ENCODE data around the gene TMEM132D.

Gene TMEM132D

DNA sequence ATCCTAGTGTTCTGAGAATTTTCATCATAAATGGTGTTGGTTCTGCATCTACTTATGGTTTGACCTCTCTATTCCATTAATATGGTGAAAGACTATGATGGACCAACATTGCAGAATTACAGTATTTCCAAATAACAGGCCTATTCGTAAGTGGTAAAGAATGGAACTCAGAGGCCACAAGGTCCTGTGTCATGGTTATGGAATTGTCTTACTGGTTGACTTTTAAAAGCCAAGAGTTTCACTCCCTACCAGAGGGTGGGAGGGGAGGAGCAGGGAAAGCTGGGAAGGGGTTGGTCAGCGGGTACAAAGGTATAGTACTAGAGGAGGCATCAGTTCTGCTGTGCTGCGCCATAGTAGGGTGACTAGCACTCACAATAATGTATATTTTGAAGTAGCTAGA, 153.4 kb downstream of the TMEM132D start:
- WGBS (ENCODE audit: insufficient coverage, insufficient read length): no CpG with 5 or more reads among the region's 3 CpGs
- no peaks in the 10 kb centered on the region for H3K36me3 ChIP-seq (ENCODE audit: control insufficient read depth, insufficient read depth, low read length)
- no peak overlapping the region for H3K27ac ChIP-seq (ENCODE audit: low read length)
- no peak overlapping the region for H3K4me3 ChIP-seq (ENCODE audit: low read length)
- no peaks in the 10 kb centered on the region for H3K27me3 ChIP-seq (ENCODE audit: control insufficient read depth, insufficient read depth, low read length)
- no peak for DNase-seq (ENCODE audit: low read depth, low spot score)
- no peaks in the 10 kb centered on the region for H3K4me1 ChIP-seq (ENCODE audit: control insufficient read depth, insufficient read depth, low read length)
- peaks cover 21% of the 10 kb centered on the region for H3K9me3 ChIP-seq (ENCODE audit: control insufficient read depth, insufficient read depth, low read length)

- no peak overlapping the region for H3K4me3 ChIP-seq (ENCODE audit: low read length)
- no peak overlapping the region for H3K27ac ChIP-seq (ENCODE audit: low read length)
- WGBS (ENCODE audit: insufficient coverage, insufficient read length): no CpG with 5 or more reads among the region's 4 CpGs
- no peaks in the 10 kb centered on the region for H3K27me3 ChIP-seq (ENCODE audit: control insufficient read depth, insufficient read depth, low read length)
- H3K4me1 ChIP-seq (ENCODE audit: control insufficient read depth, insufficient read depth, low read length): no peaks in the 10 kb centered on the region
- DNase-seq (ENCODE audit: low read depth, low spot score): no peak
- H3K36me3 ChIP-seq (ENCODE audit: control insufficient read depth, insufficient read depth, low read length): no peaks in the 10 kb centered on the region
- peaks cover 30% of the 10 kb centered on the region for H3K9me3 ChIP-seq (ENCODE audit: control insufficient read depth, insufficient read depth, low read length)
These were observed 157.5 kb downstream of the TMEM132D start for GRCh38 chr12:129746318-129746717.

DNA sequence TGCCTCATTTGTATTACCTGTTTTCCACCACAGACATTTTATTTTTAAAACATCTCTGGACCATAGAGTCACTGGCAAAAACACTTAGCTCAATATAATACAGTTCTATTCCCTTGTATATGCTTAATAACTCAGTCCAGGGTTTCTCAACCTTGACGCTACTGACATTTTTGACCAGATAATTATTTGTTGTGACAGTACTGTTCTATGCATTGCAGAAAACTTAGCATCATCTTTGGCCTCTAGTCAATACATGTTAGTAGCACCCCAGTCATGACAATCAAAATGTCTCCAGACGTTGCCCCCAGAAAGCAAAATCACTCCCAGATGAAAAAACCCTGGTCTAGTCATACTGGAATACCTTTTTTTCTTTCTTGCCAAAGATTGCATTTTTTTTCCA, 174.7 kb downstream of the TMEM132D start:
- Histone ChIP-seq H3K4me1 (ENCODE audit: control insufficient read depth, insufficient read depth, low read length) (no peaks in the 10 kb centered on the region), H3K9me3 (ENCODE audit: control insufficient read depth, insufficient read depth, low read length) (peaks cover 10% of the 10 kb centered on the region), H3K36me3 (ENCODE audit: control insufficient read depth, insufficient read depth, low read length) (no peaks in the 10 kb centered on the region), H3K4me3 (ENCODE audit: low read length) (no peak overlapping the region), H3K27me3 (ENCODE audit: control insufficient read depth, insufficient read depth, low read length) (no peaks in the 10 kb centered on the region), H3K27ac (ENCODE audit: low read length) (no peak overlapping the region)
- WGBS (ENCODE audit: insufficient coverage, insufficient read length): no CpG with 5 or more reads among the region's 2 CpGs
- no peak for DNase-seq (ENCODE audit: low read depth, low spot score)

DNA sequence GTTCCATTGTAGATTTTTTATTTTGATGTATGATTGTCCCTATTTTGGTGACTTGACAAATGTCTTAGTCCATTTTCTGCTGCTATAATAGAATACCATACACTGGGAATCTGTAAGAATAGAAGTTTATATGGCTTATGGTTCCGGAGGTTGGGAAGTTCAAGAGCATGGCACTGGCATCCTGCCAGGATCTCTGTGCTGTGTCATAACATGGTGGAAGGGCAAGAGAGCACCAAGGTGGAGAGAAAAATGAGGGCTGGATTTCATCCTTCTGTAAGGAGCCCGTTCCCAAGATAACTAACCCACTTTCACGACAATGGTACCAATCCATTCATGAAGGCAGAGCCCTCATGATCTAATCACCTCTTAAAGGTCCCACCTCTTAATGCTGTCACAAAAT, 176.7 kb downstream of the TMEM132D start:
- peaks cover 14% of the 10 kb centered on the region for H3K9me3 ChIP-seq (ENCODE audit: control insufficient read depth, insufficient read depth, low read length)
- H3K4me3 ChIP-seq (ENCODE audit: low read length): no peak overlapping the region
- no peaks in the 10 kb centered on the region for H3K36me3 ChIP-seq (ENCODE audit: control insufficient read depth, insufficient read depth, low read length)
- H3K27me3 ChIP-seq (ENCODE audit: control insufficient read depth, insufficient read depth, low read length): no peaks in the 10 kb centered on the region
- no CpG with 5 or more reads among the region's 3 CpGs for WGBS (ENCODE audit: insufficient coverage, insufficient read length)
- H3K27ac ChIP-seq (ENCODE audit: low read length): no peak overlapping the region
- no peaks in the 10 kb centered on the region for H3K4me1 ChIP-seq (ENCODE audit: control insufficient read depth, insufficient read depth, low read length)
- DNase-seq (ENCODE audit: low read depth, low spot score): no peak

DNA sequence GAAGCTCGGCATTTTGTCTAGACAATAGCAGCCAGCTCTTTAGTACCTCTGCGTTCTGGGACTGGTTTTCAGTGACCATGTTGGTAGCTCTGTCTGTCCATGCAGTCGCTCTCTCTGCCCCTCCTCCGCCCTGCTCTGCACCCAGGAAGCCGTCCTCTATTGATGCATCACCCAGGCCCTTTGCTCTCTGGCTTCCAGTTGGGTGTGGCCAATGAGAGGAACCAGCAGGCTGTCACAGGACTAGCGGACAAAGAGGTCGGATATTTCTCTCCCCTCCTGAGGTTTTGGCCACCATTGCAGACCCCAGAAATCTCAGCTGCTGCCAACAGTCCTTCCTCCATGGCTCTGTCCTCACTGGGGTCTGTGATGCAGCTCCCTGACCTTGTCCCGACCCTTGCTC, 180.6 kb downstream of the TMEM132D start:
- WGBS (ENCODE audit: insufficient coverage, insufficient read length): no CpG with 5 or more reads among the region's 8 CpGs
- no peaks in the 10 kb centered on the region for H3K4me1 ChIP-seq (ENCODE audit: control insufficient read depth, insufficient read depth, low read length)
- no peak for DNase-seq (ENCODE audit: low read depth, low spot score)
- no peak overlapping the region for H3K4me3 ChIP-seq (ENCODE audit: low read length)
- H3K36me3 ChIP-seq (ENCODE audit: control insufficient read depth, insufficient read depth, low read length): no peaks in the 10 kb centered on the region
- peaks cover 18% of the 10 kb centered on the region for H3K9me3 ChIP-seq (ENCODE audit: control insufficient read depth, insufficient read depth, low read length)
- H3K27ac ChIP-seq (ENCODE audit: low read length): no peak overlapping the region
- no peaks in the 10 kb centered on the region for H3K27me3 ChIP-seq (ENCODE audit: control insufficient read depth, insufficient read depth, low read length)

DNA sequence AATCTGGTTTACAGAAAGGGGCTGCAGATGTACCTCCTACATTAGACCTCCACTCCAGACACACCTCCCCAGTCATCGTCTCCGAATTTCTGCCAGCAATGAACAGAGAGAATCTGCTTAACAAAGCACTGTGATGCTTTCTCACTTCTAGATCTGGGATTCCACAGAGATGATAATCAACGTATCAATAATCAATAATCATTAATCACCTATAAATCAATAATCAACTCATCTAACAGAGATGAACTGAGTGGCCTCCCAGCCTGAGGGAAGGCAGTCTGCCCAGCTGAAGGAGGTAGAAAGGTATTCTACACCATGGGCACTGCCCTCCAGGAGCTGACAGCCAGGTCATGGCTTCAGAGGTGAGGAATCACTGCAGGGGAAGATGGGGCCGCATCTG, 183.2 kb downstream of the TMEM132D start:
- no CpG with 5 or more reads among the region's 4 CpGs for WGBS (ENCODE audit: insufficient coverage, insufficient read length)
- DNase-seq (ENCODE audit: low read depth, low spot score): no peak
- Histone ChIP-seq H3K4me1 (ENCODE audit: control insufficient read depth, insufficient read depth, low read length) (no peaks in the 10 kb centered on the region), H3K36me3 (ENCODE audit: control insufficient read depth, insufficient read depth, low read length) (no peaks in the 10 kb centered on the region), H3K27me3 (ENCODE audit: control insufficient read depth, insufficient read depth, low read length) (no peaks in the 10 kb centered on the region), H3K27ac (ENCODE audit: low read length) (no peak overlapping the region), H3K4me3 (ENCODE audit: low read length) (no peak overlapping the region), H3K9me3 (ENCODE audit: control insufficient read depth, insufficient read depth, low read length) (peaks cover 23% of the 10 kb centered on the region)

- Histone ChIP-seq H3K27ac (ENCODE audit: low read length) (no peak overlapping the region), H3K27me3 (ENCODE audit: control insufficient read depth, insufficient read depth, low read length) (no peaks in the 10 kb centered on the region), H3K4me1 (ENCODE audit: control insufficient read depth, insufficient read depth, low read length) (no peaks in the 10 kb centered on the region), H3K4me3 (ENCODE audit: low read length) (no peak overlapping the region), H3K9me3 (ENCODE audit: control insufficient read depth, insufficient read depth, low read length) (peaks cover 24% of the 10 kb centered on the region), H3K36me3 (ENCODE audit: control insufficient read depth, insufficient read depth, low read length) (no peaks in the 10 kb centered on the region)
- no peak for DNase-seq (ENCODE audit: low read depth, low spot score)
- WGBS (ENCODE audit: insufficient coverage, insufficient read length): no CpG with 5 or more reads among the region's 3 CpGs
These were observed 184.4 kb downstream of the TMEM132D start for GRCh38 chr12:129719416-129719815.

DNA sequence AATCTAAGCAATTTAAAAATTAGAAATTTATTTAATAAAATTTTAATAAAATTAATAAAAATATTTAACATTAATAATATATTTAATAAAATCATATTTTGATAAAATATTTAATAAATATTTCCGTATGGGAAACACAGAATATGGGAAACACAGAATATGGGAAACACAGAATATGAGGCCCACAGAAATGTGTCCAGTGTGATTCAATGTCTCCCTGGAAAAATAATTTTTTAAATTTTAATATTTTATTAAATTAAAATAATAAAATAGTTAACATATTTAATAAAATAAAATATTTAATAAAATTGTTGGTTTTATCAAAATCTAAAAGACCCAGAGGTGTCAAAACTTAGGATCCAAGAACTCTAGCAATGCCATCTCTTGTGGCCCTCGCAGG, 186.4 kb downstream of the TMEM132D start:
- H3K27ac ChIP-seq (ENCODE audit: low read length): no peak overlapping the region
- no peak overlapping the region for H3K4me3 ChIP-seq (ENCODE audit: low read length)
- no peak for DNase-seq (ENCODE audit: low read depth, low spot score)
- peaks cover 18% of the 10 kb centered on the region for H3K9me3 ChIP-seq (ENCODE audit: control insufficient read depth, insufficient read depth, low read length)
- no peaks in the 10 kb centered on the region for H3K4me1 ChIP-seq (ENCODE audit: control insufficient read depth, insufficient read depth, low read length)
- H3K27me3 ChIP-seq (ENCODE audit: control insufficient read depth, insufficient read depth, low read length): no peaks in the 10 kb centered on the region
- no CpG with 5 or more reads among the region's 2 CpGs for WGBS (ENCODE audit: insufficient coverage, insufficient read length)
- no peaks in the 10 kb centered on the region for H3K36me3 ChIP-seq (ENCODE audit: control insufficient read depth, insufficient read depth, low read length)

- Histone ChIP-seq H3K27ac (ENCODE audit: low read length) (no peak overlapping the region), H3K9me3 (ENCODE audit: control insufficient read depth, insufficient read depth, low read length) (peaks cover 16% of the 10 kb centered on the region), H3K4me3 (ENCODE audit: low read length) (no peak overlapping the region), H3K4me1 (ENCODE audit: control insufficient read depth, insufficient read depth, low read length) (no peaks in the 10 kb centered on the region), H3K27me3 (ENCODE audit: control insufficient read depth, insufficient read depth, low read length) (no peaks in the 10 kb centered on the region), H3K36me3 (ENCODE audit: control insufficient read depth, insufficient read depth, low read length) (no peaks in the 10 kb centered on the region)
- DNase-seq (ENCODE audit: low read depth, low spot score): no peak
- no CpG with 5 or more reads among the region's 9 CpGs for WGBS (ENCODE audit: insufficient coverage, insufficient read length)
These were observed 187.0 kb downstream of the TMEM132D start for GRCh38 chr12:129716825-129717224.

DNA sequence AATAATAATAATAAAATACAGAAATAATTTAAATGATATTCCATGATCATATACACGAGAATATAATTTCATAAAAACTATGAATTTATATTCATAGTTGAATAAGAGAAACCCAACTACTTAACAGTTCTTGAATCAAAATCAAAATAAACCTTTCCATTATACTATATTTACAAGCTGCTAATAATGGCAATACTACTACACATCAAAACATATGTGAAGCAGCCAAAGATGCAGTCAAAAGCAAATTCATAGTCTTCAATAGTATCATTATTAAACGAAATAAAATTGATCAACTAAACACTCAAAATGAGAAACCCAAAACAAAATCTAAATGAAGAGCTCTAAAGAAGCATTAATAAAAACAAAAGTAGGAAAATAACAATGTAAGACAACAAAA, 197.1 kb downstream of the TMEM132D start:
- Histone ChIP-seq H3K27ac (ENCODE audit: low read length) (no peak overlapping the region), H3K27me3 (ENCODE audit: control insufficient read depth, insufficient read depth, low read length) (no peaks in the 10 kb centered on the region), H3K4me1 (ENCODE audit: control insufficient read depth, insufficient read depth, low read length) (no peaks in the 10 kb centered on the region), H3K4me3 (ENCODE audit: low read length) (no peak overlapping the region), H3K9me3 (ENCODE audit: control insufficient read depth, insufficient read depth, low read length) (peaks cover 10% of the 10 kb centered on the region), H3K36me3 (ENCODE audit: control insufficient read depth, insufficient read depth, low read length) (no peaks in the 10 kb centered on the region)
- DNase-seq (ENCODE audit: low read depth, low spot score): no peak
- no CpG with 5 or more reads among the region's 2 CpGs for WGBS (ENCODE audit: insufficient coverage, insufficient read length)

- peaks cover 15% of the 10 kb centered on the region for H3K9me3 ChIP-seq (ENCODE audit: control insufficient read depth, insufficient read depth, low read length)
These were observed 199.5 kb downstream of the TMEM132D start for GRCh38 chr12:129704232-129704830.

More at GRCh38 chr12:129704232-129704830, 199.5 kb downstream of the TMEM132D start:
- Histone ChIP-seq H3K4me1 (ENCODE audit: control insufficient read depth, insufficient read depth, low read length) (no peaks in the 10 kb centered on the region), H3K4me3 (ENCODE audit: low read length) (no peak overlapping the region), H3K27ac (ENCODE audit: low read length) (no peak overlapping the region), H3K36me3 (ENCODE audit: control insufficient read depth, insufficient read depth, low read length) (no peaks in the 10 kb centered on the region), H3K27me3 (ENCODE audit: control insufficient read depth, insufficient read depth, low read length) (no peaks in the 10 kb centered on the region)
- no peak for DNase-seq (ENCODE audit: low read depth, low spot score)
- WGBS (ENCODE audit: insufficient coverage, insufficient read length): no CpG with 5 or more reads among the region's 11 CpGs

All from iPS DF 6.9 (cell line).